Sigmoid colon (tissue), 7 donors: ENCODE measurements around the gene CEMP1. TPM values are rescaled to one million over a fixed set of nuclear protein-coding genes. Genes with fewer than 3 reads are reported as not detected.
"Not testable (repeated sequence)": the region's sequence is repeated elsewhere in the genome, so short reads cannot be mapped to it uniquely, and the experiment has no call there.

Experiments used
- DNase-seq: peaks from one replicate; pipeline ENCODE4 v3.0.0-alpha.2; 2019
- H3K27ac ChIP-seq, 4 donors: fragments of 200-600 bp; sonication (generic); one replicate each; pipeline ENCODE4 v1.5.1; 2016 to 2019; ENCODE audit warnings: mild to moderate bottlenecking in 1 of 4
- H3K27me3 ChIP-seq, 3 donors: fragments of 200-600 bp; sonication (generic); one replicate each; pipeline ENCODE4 v1.5.1; 2019; ENCODE audit warnings: mild to moderate bottlenecking in 1 of 3
- H3K36me3 ChIP-seq, 4 donors: fragments of 200-600 bp; sonication (generic); one replicate each; pipeline ENCODE4 v1.5.1; 2016 to 2019
- H3K4me1 ChIP-seq, 4 donors: fragments of 200-600 bp; sonication (generic); one replicate each; pipeline ENCODE4 v1.5.1; 2017 to 2019
- H3K4me3 ChIP-seq, 4 donors: fragments of 200-600 bp; sonication (generic); one replicate each; pipeline ENCODE4 v1.5.1; 2017 to 2019; ENCODE audit warnings: mild to moderate bottlenecking in 2 of 4, moderate library complexity in 1 of 4
- H3K9me3 ChIP-seq, 4 donors: fragments of 200-600 bp in 3 of 4; sonication (generic) in 3 of 4; one replicate each; pipeline versions ENCODE4 v1.5.1 to v1.6.1; 2013 to 2019
- EP300 ChIP-seq, 4 donors: sonication (generic); formaldehyde crosslinking; IDR thresholded peaks; one replicate each; pipeline ENCODE4 v1.6.1; 2017; ENCODE audit warnings: antibody characterized with exemption in 4 of 4
- POLR2A ChIP-seq, 2 donors: fragments of 450-650 bp; IDR thresholded peaks; one replicate each; pipeline ENCODE4 v1.6.1; 2016; ENCODE audit warnings: antibody characterized with exemption in 2 of 2, mild to moderate bottlenecking in 2 of 2, moderate library complexity in 2 of 2
- POLR2AphosphoS5 ChIP-seq, 4 donors: sonication (generic); formaldehyde crosslinking; IDR thresholded peaks; one replicate each; pipeline ENCODE4 v1.6.1; 2017; ENCODE audit warnings: antibody characterized with exemption in 4 of 4
- WGBS, 2 donors: extraction: QIAGEN DNeasy Blood & Tissue Kit; methylation state at CpG; one replicate each; pipeline ENCODE4 v1.1.7; 2013; 5-methylcytosine and 5-hydroxymethylcytosine counted together
- intact Hi-C: fragments of 100-400 bp; cut with DNase I; formaldehyde crosslinking; loops from one replicate; pipeline ENCODE4 v1.15.1; 2023
- polyA plus RNA-seq, 3 donors: library from polyadenylated mRNA; stranded (reverse); fragments of 200-250 nt; gene quantifications; one replicate each; pipeline ENCODE4 v1.2.3, GENCODE V29; 2013
- total RNA-seq, 4 donors: library from RNA; depleted of rRNA; stranded (reverse); fragments of >200 nt; gene quantifications; one replicate each; pipeline ENCODE4 v1.1.0, GENCODE V29; 2016
- TF ChIP-seq, protein P1 (sequence below), 4 experiments: fragments of 450-650 bp in 3 of 4; fragments of 200-600 bp in 1 of 4; IDR thresholded peaks; one replicate each; pipeline ENCODE4 v1.5.1; 2016 to 2019; ENCODE audit warnings: antibody characterized with exemption in 4 of 4, mild to moderate bottlenecking in 3 of 4, moderate library complexity in 2 of 4
- donor health status: healthy with polysubstance abuse.
- donor health status: Bipolar disorder and iron deficiency.
- donor health status: healthy.

The CEMP1 gene
- total and polyA plus RNA-seq, 7 donors = 0.90 to 1.2 TPM; not detected in 5

DNA sequence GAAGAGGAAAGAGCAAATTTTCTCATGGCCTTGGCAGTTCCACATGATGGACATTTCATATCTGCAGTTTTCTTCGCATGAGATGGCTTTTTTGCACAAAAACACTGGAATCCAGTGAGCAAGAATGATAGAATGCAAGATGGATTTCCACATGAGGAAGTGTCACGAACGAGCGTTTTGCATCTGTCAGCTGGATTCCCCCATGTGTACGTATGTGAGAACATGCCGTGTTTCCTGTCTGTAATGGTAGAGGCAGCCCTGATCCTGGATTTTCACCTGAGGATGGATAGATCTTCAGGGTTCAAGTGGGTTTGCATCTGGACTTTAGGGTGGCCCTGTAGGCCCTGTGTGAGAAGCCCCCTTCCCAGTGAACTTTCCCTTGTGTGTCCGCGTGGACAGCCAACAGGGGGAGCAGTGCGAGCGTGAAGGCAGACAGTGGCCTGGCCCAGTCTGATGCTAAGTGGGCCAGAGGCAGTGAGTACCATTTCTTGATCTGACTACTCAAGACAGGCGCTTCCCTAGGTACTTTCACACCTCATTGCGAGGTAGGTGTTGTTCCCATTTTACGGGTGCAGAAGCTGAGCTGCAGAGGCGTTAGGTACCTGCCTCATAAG, 8.7 kb upstream of the CEMP1 start:
- TF ChIP-seq, protein P1, sequence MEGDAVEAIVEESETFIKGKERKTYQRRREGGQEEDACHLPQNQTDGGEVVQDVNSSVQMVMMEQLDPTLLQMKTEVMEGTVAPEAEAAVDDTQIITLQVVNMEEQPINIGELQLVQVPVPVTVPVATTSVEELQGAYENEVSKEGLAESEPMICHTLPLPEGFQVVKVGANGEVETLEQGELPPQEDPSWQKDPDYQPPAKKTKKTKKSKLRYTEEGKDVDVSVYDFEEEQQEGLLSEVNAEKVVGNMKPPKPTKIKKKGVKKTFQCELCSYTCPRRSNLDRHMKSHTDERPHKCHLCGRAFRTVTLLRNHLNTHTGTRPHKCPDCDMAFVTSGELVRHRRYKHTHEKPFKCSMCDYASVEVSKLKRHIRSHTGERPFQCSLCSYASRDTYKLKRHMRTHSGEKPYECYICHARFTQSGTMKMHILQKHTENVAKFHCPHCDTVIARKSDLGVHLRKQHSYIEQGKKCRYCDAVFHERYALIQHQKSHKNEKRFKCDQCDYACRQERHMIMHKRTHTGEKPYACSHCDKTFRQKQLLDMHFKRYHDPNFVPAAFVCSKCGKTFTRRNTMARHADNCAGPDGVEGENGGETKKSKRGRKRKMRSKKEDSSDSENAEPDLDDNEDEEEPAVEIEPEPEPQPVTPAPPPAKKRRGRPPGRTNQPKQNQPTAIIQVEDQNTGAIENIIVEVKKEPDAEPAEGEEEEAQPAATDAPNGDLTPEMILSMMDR (IDR thresholded peaks at IDR 0.05) = peak in 1 of 4 experiments; percentile 36
- H3K9me3 ChIP-seq, DNase-seq, H3K27ac ChIP-seq, H3K4me3 ChIP-seq, H3K27me3 ChIP-seq, intact Hi-C loops, H3K36me3 ChIP-seq: not testable (repeated sequence)
- WGBS, 2 donors = 46 to 58% methylated on average over 14 of the region's 14 CpGs
- peaks cover 0 to 46% (median 38%) of the 10 kb centered on the region in 4 donors for H3K4me1 ChIP-seq

DNA sequence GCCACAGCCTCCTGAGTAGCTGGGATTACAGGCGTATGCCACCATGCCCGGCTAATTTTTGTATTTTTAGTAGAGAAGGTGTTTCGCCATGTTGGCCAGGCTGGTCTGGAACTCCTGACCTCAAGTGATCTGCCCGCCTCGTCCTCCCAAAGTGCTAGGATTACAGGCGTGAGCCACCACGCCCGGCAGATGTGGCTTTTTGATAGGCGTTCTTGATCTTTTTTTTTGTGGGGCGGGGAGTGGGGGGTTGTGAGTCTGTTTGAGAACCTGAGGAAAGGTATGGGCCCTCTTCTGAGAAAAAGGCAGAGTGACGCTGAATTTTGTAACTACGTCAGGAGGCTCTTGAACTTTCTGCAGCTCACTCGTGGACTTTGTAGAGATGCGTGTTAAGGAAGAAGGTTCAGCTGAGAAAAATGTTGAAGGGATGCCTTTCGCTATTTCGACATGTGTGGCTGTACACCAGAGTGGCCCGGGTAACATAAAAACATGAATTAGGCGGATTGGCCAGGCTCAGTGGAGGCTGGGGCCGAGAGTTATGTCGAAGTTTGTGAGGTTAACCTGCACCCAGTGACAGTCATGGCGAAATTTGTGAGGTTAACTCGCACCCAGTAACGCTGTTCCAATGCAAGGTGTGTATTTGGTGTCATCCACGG, 8.1 kb upstream of the CEMP1 start:
- H3K36me3 ChIP-seq, intact Hi-C loops, H3K9me3 ChIP-seq, DNase-seq, H3K27me3 ChIP-seq: not testable (repeated sequence)
- peak overlapping the region in 2 of 4 donors; percentile 88 to 92 for H3K27ac ChIP-seq
- peaks cover 0 to 46% (median 38%) of the 10 kb centered on the region in 4 donors for H3K4me1 ChIP-seq
- H3K4me3 ChIP-seq = peak overlapping the region in 1 of 4 donors; percentile 62
- 73 to 87% methylated on average over 24 of the region's 24 CpGs for WGBS, 2 donors

DNA sequence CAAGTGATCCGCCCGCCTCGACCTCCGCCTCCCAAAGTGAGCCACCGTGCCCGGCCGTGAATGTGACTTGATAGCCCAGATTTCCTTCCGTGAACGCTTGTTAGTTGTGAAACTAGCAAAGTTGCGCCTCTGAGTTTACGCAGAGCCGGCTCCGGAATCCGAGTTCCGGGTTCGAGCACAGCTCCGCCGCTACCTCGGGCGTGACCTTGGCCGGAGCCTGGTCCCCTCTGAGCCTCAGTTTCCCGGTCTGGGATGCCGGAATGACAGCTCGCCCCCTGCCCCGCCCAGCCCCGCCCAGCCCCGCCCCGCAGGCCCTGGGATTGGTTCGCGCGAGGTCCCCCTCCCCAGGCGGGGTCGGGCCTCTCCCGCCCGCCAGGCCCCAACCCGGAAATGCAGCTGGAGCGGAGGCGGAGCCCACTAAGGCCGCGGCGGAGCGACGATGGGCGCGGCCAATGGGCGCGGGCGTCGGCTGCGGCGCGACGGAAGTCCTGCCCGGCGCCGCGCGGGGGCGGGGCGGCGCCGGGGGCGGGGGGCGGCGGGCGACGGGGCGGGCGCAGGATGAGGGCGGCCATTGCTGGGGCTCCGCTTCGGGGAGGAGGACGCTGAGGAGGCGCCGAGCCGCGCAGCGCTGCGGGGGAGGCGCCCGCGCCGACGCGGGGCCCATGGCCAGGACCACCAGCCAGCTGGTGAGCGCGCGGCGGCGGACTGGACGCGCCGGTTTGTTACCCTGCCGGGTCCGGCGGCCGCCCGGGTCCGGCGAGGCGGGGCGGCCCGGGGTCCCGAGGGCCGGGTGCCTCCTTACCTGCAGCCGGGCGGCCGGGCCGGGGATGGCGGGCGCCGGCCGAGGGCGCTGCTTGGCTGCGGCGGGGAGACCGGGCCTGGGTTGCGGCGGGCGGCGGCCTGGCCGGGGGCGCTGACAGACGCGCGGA, 6.5 kb upstream of the CEMP1 start, which contains the start of gene PDPK1:
TSS of gene PDPK1 (plus strand) at position 571 of the 929 bp plus-strand sequence. CDS start at position 663, 92 bp downstream.
- Histone ChIP-seq H3K36me3 (no peaks in the 10 kb centered on the region), H3K27me3 (no peaks in the 10 kb centered on the region), H3K27ac (peak within 1 kb of the TSS; percentile 86 to 92 (median 88)), H3K4me1 (peaks cover 0 to 51% (median 38%) of the 10 kb centered on the region in 4 donors), H3K4me3 (peak within 1 kb of the TSS; percentile 62 to 89 (median 64)), H3K9me3 (no peaks in the 10 kb centered on the region)
- 1% methylated on average over 126 of the region's 126 CpGs for WGBS, 2 donors
- TF ChIP-seq EP300 (IDR thresholded peaks at IDR 0.05) (no peak), POLR2AphosphoS5 (IDR thresholded peaks at IDR 0.05) (peak in 3 of 4 donors; percentile 43 to 63 (median 53))
- intact Hi-C loops = no loop called here
- peak; percentile 97 for DNase-seq

DNA sequence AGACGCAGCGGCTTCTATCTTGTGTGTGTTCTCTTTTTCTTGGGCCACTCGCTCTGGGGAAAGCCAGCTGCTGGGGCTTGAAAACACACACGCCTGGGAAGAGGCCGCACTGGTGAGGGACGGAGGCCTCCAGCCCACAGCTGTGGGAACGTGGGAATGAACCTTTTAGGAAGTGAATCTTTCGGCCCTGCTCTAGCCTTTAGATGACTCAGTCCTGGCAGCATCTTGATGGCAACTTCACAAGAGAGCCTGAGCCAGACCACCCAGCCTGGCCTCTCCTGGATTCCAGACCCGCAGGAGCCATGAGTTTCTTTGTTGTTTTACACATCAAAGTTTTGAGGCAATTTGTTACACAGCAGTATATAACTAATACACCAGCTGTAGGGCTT, 4.4 kb upstream of the CEMP1 start:
- peak overlapping the region; percentile 0 to 53 (median 33) for H3K27ac ChIP-seq
- no peaks in the 10 kb centered on the region for H3K9me3 ChIP-seq
- intact Hi-C loops = no loop called here
- no peak overlapping the region for H3K4me3 ChIP-seq
- WGBS, 2 donors = 79 to 87% methylated on average over 9 of the region's 9 CpGs
- peaks cover 0 to 57% (median 35%) of the 10 kb centered on the region in 4 donors for H3K4me1 ChIP-seq
- peak; percentile 85 for DNase-seq
- H3K36me3 ChIP-seq = no peaks in the 10 kb centered on the region
- TF ChIP-seq, protein P1 (IDR thresholded peaks at IDR 0.05) = no peak
- TF ChIP-seq EP300 (IDR thresholded peaks at IDR 0.05) (no peak), POLR2A (IDR thresholded peaks at IDR 0.05) (no peak), POLR2AphosphoS5 (IDR thresholded peaks at IDR 0.05) (no peak)
- H3K27me3 ChIP-seq = no peaks in the 10 kb centered on the region

DNA sequence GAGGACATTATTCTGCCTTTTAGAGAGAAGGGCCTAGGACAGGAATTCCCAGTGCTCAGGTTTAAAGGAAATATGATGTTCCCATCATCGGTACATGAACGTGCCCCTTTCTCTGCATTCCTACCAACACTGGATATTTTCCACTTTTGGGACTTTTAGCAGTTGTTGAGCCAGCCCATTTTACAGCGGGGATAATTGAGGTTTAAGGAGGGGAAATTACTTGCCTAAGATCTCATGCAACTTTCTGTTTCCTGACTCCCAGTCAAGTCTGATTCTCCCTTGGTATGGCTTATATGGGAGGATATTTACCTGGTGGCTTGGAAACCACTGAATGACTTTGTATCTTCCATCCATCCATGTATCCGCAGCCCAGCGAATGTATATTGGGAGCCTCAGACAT, 3.1 kb upstream of the CEMP1 start:
- H3K27ac ChIP-seq = peak overlapping the region in 1 of 4 donors; percentile 97
- not testable (repeated sequence) for H3K4me3 ChIP-seq, H3K9me3 ChIP-seq, H3K27me3 ChIP-seq, H3K36me3 ChIP-seq, DNase-seq
- peaks cover 0 to 46% (median 23%) of the 10 kb centered on the region in 4 donors for H3K4me1 ChIP-seq
- intact Hi-C loops = loop anchor here (5.0 kb wide), 1 partner anchor 243 kb away; the partner anchor contains the start of gene ELOB
- WGBS, 2 donors = 89 to 96% methylated on average over 5 of the region's 5 CpGs

DNA sequence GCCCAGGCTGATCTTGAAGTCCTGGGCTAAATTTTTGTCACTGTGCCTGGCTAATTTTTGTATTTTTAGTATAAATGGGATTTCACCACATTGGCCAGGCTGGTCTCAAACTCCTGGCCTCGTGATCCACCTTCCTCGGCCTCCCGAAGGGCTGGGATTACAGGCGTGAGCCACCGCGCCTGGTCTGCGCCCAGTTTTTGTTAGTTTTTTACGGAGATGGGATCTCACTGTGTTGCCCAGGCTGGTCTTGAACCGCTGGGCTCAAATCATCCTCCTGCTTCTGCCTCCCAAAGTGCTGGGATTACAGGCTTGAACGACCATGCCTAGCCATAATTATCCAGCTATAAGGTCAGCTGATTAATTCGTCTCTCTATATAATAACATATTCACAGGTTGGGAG, 2.7 kb upstream of the CEMP1 start:
- no peak for DNase-seq
- Histone ChIP-seq H3K36me3 (peaks cover 0 to 8% (median 5%) of the 10 kb centered on the region in 4 donors), H3K27me3 (no peaks in the 10 kb centered on the region), H3K9me3 (no peaks in the 10 kb centered on the region), H3K4me3 (no peak overlapping the region), H3K27ac (peak overlapping the region in 3 of 4 donors; percentile 97 to 98 (median 97)), H3K4me1 (peaks cover 0 to 42% (median 19%) of the 10 kb centered on the region in 4 donors)
- intact Hi-C loops = loop anchor here (5.0 kb wide), 1 partner anchor 243 kb away; the partner anchor contains the start of gene ELOB
- TF ChIP-seq, protein P1 (IDR thresholded peaks at IDR 0.05) = no peak
- TF ChIP-seq POLR2AphosphoS5 (IDR thresholded peaks at IDR 0.05) (no peak), EP300 (IDR thresholded peaks at IDR 0.05) (no peak), POLR2A (IDR thresholded peaks at IDR 0.05) (no peak)
- WGBS, 2 donors = 83 to 91% methylated on average over 11 of the region's 11 CpGs

DNA sequence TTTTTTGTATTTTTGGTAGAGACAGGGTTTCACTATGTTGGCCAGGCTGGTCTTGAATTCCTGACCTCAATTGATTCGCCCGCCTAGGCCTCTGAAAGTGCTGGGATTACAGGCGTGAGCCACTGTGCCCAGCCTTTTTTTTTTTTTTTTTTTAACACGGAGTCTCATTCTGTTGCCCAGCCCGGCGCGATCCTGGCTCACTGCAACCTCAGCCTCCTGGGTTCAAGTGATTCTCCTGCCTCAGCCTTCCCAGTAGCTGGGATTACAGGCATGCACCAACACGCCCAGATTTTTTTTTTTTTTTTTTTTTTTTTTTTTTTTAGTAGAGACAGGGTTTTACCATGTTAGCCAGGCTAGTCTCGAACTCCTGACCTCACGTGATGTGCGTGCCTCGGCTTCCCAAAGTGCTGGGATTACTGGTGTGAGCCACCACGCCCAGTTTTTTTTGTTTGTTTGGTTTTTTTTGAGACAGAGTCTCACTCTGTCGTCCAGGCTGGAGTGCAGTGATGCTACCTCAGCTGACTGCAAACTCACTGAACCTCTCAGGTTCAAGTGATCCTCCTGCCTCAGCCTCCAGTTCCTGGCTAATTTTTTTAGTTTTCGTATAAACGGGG, 2.0 kb upstream of the CEMP1 start:
- whole genome bisulfite sequencing, 2 donors = 15 to 29% methylated on average over 16 of the region's 16 CpGs
- intact Hi-C loops = loop anchor here (5.0 kb wide), 1 partner anchor 244 kb away; the partner anchor contains the start of gene ELOB
- H3K27ac ChIP-seq = peak overlapping the region; percentile 97 to 98 (median 98)

More for the DNA sequence above, 2.0 kb upstream of the CEMP1 start:
- peaks cover 0 to 14% (median 10%) of the 10 kb centered on the region in 4 donors for H3K36me3 ChIP-seq
- H3K27me3 ChIP-seq, H3K9me3 ChIP-seq, DNase-seq: not testable (repeated sequence)
- peaks cover 0 to 37% (median 15%) of the 10 kb centered on the region in 4 donors for H3K4me1 ChIP-seq
- H3K4me3 ChIP-seq = peak overlapping the region; percentile 69 to 80 (median 72)
